Muscle of leg (tissue), 11 donors: Measurements from ENCODE around the gene EML2. TPM values are rescaled to one million over a fixed set of nuclear protein-coding genes. Genes with fewer than 3 reads are reported as not detected.

ENCODE experiments used
- DNase-seq: peaks from one replicate; pipeline ENCODE4 v3.0.0; 2013
- H3K27ac ChIP-seq: one replicate; pipeline ENCODE4 v1.5.1; 2013; ENCODE audit warnings: mild to moderate bottlenecking, low read length, control low read depth
- H3K27me3 ChIP-seq: one replicate; pipeline ENCODE4 v1.6.1; 2013; ENCODE audit warnings: low read length; ENCODE audit not compliant: control insufficient read depth, insufficient read depth
- H3K36me3 ChIP-seq: one replicate; pipeline ENCODE4 v1.6.1; 2013; ENCODE audit warnings: low read length; ENCODE audit not compliant: control insufficient read depth, insufficient read depth
- H3K4me1 ChIP-seq: one replicate; pipeline ENCODE4 v1.6.1; 2013; ENCODE audit warnings: low read length; ENCODE audit not compliant: control insufficient read depth, insufficient read depth
- H3K4me3 ChIP-seq: one replicate; pipeline ENCODE4 v1.5.1; 2013; ENCODE audit warnings: low read length, control low read depth
- H3K9me3 ChIP-seq: replicated peaks from 2 replicates; pipeline ENCODE4 v1.6.1; 2013; ENCODE audit warnings: low read depth, low read length; ENCODE audit not compliant: control insufficient read depth
- WGBS: methylation state at CpG from one replicate; pipeline ENCODE4 v1.1.5; 2013; ENCODE audit warnings: missing lambda C conversion rate; ENCODE audit not compliant: insufficient coverage; 5-methylcytosine and 5-hydroxymethylcytosine counted together
- polyA plus RNA-seq, 8 donors: library from polyadenylated mRNA; unstranded; fragments of 120-200 nt; gene quantifications; one replicate each; pipeline versions ENCODE4 v1.2.1 to v1.2.3, GENCODE V29; 2013; ENCODE audit warnings: inconsistent platforms in 1 of 8, low replicate concordance in 1 of 8; ENCODE audit not compliant: insufficient read length in 8 of 8, insufficient read depth in 1 of 8
- total RNA-seq: library from RNA; stranded (reverse); fragments of 120-200 nt; gene quantifications from one replicate; pipeline ENCODE4 v1.2.4, GENCODE V29; 2013

Gene EML2
- total and polyA plus RNA-seq, 9 donors: 7.9 to 13.2 (median 11.0) TPM

DNA sequence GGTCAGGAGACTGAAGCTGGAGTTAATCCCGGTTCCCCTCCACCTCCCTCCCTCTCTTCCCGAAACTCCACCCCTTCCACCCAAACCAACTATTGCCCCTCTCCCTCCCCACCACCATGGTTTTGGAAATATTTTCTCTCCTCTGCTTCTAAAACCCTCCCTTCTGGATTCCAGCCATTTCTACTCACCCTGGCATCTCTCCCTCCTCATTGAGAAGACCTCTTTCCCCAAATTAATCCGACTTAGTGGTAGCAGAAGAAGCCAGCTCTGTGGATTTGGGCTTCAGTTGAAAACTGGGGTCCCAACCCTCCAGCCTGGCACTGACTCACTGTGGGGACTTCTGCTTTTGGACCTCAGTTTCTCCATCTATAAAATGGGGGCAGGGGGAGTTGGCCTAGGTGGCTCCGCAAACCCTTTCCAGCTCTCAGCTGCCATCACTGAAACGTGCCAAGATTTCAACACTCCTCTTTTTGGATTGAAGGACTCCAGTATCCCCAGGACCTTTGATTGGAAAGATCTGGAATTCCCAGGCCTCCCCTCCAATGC lies 38.8 kb downstream of the EML2 start:
- no peaks in the 10 kb centered on the region for H3K36me3 ChIP-seq
- peaks cover 34% of the 10 kb centered on the region for H3K4me1 ChIP-seq
- DNase-seq: no peak
- no peak overlapping the region for H3K4me3 ChIP-seq
- 17% methylated on average over 3 of the region's 5 CpGs for WGBS
- no peak overlapping the region for H3K27ac ChIP-seq
- H3K27me3 ChIP-seq: peaks cover 82% of the 10 kb centered on the region
- H3K9me3 ChIP-seq: no peaks in the 10 kb centered on the region

DNA sequence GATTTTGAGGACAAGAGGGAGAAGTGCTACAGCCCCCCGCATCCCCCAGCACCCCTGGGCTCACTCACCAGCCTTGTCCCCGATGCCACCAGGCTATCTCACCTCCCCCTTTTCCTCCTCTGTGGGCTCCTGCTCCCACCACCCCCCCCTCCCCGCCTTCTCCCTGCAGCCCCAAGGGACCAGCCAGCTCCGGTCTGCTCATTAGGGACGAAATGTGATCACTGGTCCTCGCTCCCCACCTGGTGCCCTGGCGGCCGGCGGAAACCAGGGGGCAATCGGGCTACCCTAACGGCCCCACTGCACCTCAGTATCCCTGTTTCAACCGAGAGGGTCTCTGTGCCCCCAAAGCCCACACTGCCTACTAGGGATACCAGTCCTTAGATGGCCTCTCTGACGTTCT lies 39.9 kb downstream of the EML2 start:
- WGBS: 2% methylated on average over 11 of the region's 13 CpGs
- Histone ChIP-seq H3K36me3 (no peaks in the 10 kb centered on the region), H3K4me1 (peaks cover 34% of the 10 kb centered on the region), H3K9me3 (no peaks in the 10 kb centered on the region), H3K4me3 (no peak overlapping the region), H3K27me3 (peaks cover 83% of the 10 kb centered on the region), H3K27ac (no peak overlapping the region)
- no peak for DNase-seq

DNA sequence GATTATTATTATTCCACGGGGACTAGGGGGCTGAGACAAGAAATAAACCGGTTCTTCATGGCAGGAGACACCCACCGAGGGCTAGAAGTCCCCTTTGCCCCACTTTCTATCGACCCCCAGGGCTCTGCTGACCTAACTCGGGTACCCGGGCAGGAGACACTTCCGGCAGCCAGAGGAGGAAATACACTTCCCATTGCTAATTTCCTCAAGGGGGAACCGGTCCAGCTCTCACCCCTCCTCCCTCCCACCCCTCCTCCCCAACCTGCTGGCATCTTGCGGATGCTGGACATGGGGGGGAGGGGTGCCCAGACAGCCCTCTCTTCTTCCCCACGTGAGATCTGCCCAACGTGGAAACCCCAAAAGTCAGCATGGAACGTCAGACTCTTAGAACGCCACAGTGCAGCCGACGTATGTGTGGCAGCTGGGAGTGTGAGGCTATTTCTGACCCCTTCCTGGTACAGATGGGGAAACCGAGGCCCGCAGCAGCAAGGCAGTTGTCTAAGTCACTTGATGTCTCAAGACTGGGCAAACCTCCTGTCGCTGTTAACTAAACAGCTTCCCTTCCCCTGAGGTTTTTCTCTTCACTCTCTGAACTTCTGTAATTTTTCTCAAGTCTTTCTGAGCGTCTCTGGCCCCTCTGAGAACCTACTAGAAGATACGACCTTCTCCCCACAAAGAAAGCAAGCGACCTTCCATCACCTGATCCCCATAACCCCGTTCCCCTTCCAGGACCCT lies 40.8 kb downstream of the EML2 start:
- H3K4me1 ChIP-seq: peaks cover 34% of the 10 kb centered on the region
- H3K27me3 ChIP-seq: peaks cover 81% of the 10 kb centered on the region
- H3K27ac ChIP-seq: no peak overlapping the region
- H3K4me3 ChIP-seq: no peak overlapping the region
- no peaks in the 10 kb centered on the region for H3K9me3 ChIP-seq
- WGBS: 7% methylated on average over 16 of the region's 22 CpGs
- no peaks in the 10 kb centered on the region for H3K36me3 ChIP-seq
- no peak for DNase-seq

DNA sequence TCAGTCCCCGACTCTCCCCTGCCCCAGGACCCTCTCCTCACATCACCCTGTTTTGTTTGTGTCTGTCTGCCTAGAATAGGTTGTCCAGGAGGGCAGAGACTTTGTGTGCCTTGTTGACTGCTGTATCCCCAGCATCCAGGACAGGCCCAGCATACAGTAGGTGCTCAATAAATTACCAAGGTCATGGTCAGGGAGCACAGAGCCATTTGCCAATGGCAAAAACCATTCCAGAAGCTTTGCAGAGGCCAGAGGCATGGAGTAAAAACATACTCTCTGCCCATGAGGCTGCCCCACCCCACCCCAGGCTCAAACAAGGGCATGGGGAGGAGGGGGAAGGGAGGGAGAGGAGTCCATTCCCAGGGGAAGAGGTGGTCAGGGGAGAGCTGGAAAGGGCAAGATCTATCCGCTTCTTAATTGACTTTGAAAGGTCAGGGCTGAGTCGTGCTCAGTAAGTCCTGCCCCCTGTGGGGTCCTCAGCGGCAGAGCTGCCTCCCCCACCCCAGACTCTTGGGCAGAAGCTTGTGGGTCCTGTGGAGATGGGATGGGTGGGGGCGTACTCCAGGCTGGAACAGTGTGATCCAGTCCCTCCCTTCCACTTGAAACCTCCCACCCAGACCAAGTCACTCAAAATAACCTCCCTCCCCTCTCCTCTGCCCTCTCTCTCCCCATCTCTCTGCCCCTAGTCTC lies 41.6 kb downstream of the EML2 start:
- Histone ChIP-seq H3K36me3 (no peaks in the 10 kb centered on the region), H3K9me3 (no peaks in the 10 kb centered on the region), H3K27ac (no peak overlapping the region), H3K4me3 (no peak overlapping the region), H3K27me3 (peaks cover 76% of the 10 kb centered on the region), H3K4me1 (peaks cover 34% of the 10 kb centered on the region)
- no CpG with 5 or more reads among the region's 5 CpGs for WGBS
- no peak for DNase-seq

DNA sequence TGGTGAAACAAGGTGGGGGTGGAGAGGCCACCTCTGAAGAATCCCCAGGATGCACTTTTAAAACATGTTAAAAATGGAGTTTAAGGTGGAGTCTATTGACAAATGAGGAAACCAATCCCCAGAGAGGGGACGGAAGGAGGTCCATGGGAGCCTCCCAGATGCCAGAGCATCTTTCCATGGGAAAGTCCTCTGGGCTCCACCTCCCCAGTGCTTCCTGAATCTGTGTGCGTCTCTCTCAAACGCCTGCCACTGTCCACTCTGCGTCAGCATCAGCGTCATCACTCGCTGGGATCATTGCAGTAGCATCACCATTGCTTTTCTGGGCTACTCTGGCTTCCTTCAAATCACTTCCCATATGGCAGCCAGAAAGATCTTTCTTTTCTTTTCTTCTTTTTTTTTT lies 43.4 kb downstream of the EML2 start:
- no peaks in the 10 kb centered on the region for H3K36me3 ChIP-seq
- peaks cover 73% of the 10 kb centered on the region for H3K27me3 ChIP-seq
- peaks cover 29% of the 10 kb centered on the region for H3K4me1 ChIP-seq
- no peak for DNase-seq
- no peak overlapping the region for H3K4me3 ChIP-seq
- WGBS: 48% methylated on average over 4 of the region's 6 CpGs
- no peak overlapping the region for H3K27ac ChIP-seq
- no peaks in the 10 kb centered on the region for H3K9me3 ChIP-seq

DNA sequence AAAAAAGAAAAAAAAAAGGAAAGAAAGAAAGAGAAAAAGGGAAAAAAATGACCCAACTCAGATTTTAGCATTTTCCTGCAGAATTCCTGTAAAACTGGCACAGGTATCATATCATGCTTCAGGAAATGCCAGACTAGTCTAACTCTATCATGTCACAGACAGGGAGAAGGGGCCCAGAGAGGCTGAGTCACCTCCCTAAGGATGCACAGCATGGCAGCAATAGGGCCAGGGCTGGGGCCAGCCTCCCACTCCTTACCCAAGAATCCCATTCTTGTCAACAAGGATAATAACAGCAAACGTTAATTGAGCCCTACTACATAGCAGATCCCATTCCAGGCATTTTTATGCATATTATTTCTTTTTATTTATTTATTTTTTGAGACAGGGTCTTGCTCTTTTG lies 45.7 kb downstream of the EML2 start:
- H3K27ac ChIP-seq: no peak overlapping the region
- H3K4me1 ChIP-seq: peaks cover 12% of the 10 kb centered on the region
- WGBS: no CpG with 5 or more reads among the region's 1 CpG
- H3K27me3 ChIP-seq: peaks cover 55% of the 10 kb centered on the region
- DNase-seq: no peak
- no peaks in the 10 kb centered on the region for H3K36me3 ChIP-seq
- H3K4me3 ChIP-seq: no peak overlapping the region
- H3K9me3 ChIP-seq: no peaks in the 10 kb centered on the region

DNA sequence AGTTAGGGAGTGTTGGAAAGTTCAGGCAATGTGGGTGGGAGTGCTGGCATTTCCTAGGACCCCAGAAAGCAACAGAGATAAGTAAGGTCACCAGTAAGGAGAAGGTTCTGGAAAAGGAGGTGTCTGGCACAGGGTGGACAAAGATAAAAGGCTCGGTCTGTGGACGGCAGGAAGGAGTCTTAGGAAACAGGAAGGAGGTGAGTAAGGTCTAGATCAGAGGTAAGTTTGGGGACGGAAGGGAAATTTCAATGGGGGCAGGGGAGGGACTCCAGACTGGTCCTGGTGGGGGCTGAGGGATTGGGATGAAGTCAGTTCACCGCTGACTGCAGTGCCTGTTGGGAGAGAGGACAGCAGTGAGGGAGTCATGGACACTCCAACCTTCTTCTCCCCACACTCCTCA lies 46.8 kb downstream of the EML2 start:
- Histone ChIP-seq H3K9me3 (no peaks in the 10 kb centered on the region), H3K36me3 (no peaks in the 10 kb centered on the region), H3K27ac (no peak overlapping the region), H3K4me1 (peaks cover 1% of the 10 kb centered on the region), H3K4me3 (no peak overlapping the region), H3K27me3 (peaks cover 44% of the 10 kb centered on the region)
- 34% methylated on average over 3 of the region's 4 CpGs for WGBS
- DNase-seq: no peak

DNA sequence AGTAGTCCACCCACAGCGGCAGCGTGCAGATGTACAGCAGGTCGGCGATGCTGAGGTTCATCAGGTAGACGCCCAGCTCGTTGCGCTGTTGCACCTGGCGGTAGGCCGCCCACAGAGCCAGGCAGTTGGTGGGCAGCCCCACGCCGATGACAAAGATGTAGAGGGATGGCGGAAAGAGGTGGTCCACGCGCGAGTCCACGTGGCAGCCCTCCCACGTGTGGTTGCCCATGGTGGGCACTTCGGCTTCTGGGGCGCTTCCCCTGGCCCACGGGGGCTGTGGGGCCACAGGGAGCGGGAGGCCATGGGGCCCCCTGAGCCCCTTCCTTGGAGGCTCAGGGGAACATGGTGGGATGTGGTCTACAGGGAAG lies 47.6 kb downstream of the EML2 start:
- no peaks in the 10 kb centered on the region for H3K4me1 ChIP-seq
- 92% methylated on average over 19 of the region's 21 CpGs for WGBS
- no peak overlapping the region for H3K4me3 ChIP-seq
- no peak for DNase-seq
- H3K27ac ChIP-seq: no peak overlapping the region
- no peaks in the 10 kb centered on the region for H3K36me3 ChIP-seq
- H3K9me3 ChIP-seq: no peaks in the 10 kb centered on the region
- H3K27me3 ChIP-seq: peaks cover 36% of the 10 kb centered on the region

DNA sequence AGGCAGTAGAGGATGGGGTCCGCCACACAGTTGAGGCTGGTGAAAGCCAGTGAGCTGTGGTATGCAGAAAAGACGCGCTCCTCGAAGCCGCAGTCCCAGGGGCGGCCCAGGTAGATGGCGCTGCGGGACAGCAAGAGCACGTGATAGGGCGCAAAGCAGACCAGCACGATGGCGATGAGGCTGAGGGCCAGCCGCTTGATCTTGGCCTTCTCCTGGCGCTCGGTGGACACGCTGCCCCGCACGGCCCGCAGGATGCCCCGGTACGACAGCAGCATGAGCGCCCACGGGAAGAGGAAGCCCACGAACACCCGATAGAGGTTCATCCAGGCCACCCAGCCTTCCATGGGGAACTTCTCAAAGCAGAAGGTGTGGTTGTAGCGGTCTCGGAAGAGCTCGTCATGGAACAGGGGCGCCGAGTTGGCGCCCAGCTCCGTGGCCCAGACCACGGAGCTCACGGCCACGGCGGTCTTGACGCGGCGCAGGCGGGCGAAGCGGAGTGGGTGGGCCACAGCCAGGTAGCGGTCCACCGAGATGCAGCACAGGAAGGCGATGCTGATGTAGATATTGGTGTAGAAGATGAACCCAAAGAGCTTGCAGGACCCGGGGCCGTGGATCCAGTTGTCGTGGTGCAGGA lies 48.1 kb downstream of the EML2 start:
- no peak overlapping the region for H3K4me3 ChIP-seq
- H3K4me1 ChIP-seq: no peaks in the 10 kb centered on the region
- no peaks in the 10 kb centered on the region for H3K36me3 ChIP-seq
- H3K27ac ChIP-seq: no peak overlapping the region
- H3K9me3 ChIP-seq: no peaks in the 10 kb centered on the region
- 42% methylated on average over 41 of the region's 48 CpGs for WGBS
- peaks cover 31% of the 10 kb centered on the region for H3K27me3 ChIP-seq
- DNase-seq: no peak

DNA sequence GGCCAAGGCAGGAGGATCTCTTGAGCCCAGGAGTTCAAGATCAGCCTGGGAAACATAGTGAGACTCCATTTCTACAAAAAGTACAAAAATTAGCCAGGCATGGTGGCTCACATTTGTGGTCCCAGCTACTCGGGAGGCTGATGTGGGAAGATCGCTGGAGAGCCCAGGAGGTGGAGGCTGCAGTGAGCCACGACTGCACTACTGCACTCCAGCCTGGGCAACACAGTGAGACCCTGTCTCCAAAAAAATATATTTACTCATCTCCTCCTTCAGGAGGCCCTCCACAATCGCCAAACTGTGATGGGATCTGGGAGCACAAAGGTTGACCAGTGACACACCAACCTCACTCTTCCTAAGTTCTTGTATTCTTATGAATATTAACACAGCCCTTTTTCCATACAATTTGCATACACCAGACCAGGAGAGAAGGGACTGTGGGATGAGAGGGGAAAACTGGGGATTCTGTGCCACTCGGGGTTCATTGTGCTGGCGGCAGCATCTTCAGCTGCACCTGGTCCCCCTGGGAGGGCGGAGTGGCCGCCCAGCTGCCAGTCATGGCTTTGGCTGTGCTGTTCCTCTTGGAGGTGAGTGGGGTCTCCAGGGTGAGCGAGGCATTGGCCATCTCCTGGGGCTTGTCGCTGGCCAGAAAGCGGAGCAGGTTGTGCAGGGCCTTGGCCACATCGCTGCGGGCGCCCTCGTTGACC lies 48.7 kb downstream of the EML2 start:
- H3K9me3 ChIP-seq: no peaks in the 10 kb centered on the region
- 40% methylated on average over 14 of the region's 15 CpGs for WGBS
- no peaks in the 10 kb centered on the region for H3K36me3 ChIP-seq
- no peak overlapping the region for H3K4me3 ChIP-seq
- H3K27ac ChIP-seq: no peak overlapping the region
- DNase-seq: no peak
- peaks cover under 1% of the 10 kb centered on the region for H3K4me1 ChIP-seq
- peaks cover 26% of the 10 kb centered on the region for H3K27me3 ChIP-seq
